ENCODE data around the gene ILDR1. TPM values are rescaled to one million over a fixed set of nuclear protein-coding genes. Genes with fewer than 3 reads are reported as not detected.

ILDR1 gene
- total and polyA plus RNA-seq, 9 donors, result 0.48 to 3.0 (median 0.80) TPM; not detected in 3

DNA sequence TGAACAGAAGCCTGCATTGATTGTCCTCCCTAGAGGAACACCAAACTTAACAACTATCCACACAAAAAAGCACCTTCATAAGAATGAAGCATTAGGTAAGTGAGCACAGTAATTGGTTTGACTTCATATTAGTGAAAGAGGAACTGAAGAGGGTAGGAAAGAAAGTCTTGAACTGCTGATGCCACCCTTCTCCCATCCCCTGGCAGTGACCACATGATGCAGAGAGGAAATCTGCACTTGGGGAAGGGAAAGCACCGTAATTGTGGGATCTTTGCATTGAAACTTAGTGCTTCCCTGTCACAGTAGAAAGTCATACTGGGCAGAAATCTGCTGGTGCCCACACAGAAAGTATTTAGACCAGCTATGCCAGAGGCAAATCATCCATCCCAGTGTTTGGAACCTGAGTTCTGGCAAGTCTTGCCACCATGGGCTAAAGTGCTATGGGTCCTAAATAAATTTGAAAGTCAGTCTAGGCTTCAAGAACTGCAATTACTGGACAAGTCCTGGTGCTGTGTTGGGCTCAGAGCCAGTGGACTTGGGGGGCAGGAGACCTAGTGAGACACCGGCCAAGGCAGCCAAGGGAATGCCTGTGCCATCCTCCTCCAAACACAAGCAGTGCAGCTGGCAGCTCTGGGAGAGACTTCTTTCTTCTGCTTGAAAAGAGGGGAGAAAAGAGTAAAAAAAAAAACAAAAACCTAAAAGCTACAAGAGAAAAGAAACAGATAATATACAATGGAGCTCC, 64.2 kb downstream of the ILDR1 start:
- no peaks in the 10 kb centered on the region for H3K9me3 ChIP-seq
- H3K27me3 ChIP-seq, result no peaks in the 10 kb centered on the region
- 90 to 93% (median 92%) methylated on average over 2 of the region's 2 CpGs for WGBS, 3 donors
- intact Hi-C loops (cut with DNase I), result no loop called here
- H3K4me1 ChIP-seq (ENCODE audit: insufficient read depth), result no peaks in the 10 kb centered on the region
- H3K4me3 ChIP-seq, result no peak overlapping the region
- no peaks in the 10 kb centered on the region for H3K36me3 ChIP-seq
- no peak for DNase-seq
- no peak overlapping the region for H3K27ac ChIP-seq
- TF ChIP-seq POLR2A (IDR thresholded peaks at IDR 0.05), result no peak
- TF ChIP-seq EP300 (IDR thresholded peaks at IDR 0.05), result no peak
- TF ChIP-seq CTCF (IDR thresholded peaks at IDR 0.05), result no peak

- no peaks in the 10 kb centered on the region for H3K4me1 ChIP-seq (ENCODE audit: insufficient read depth)
Measured at GRCh38 chr3:121956363-121956762, 65.7 kb downstream of the ILDR1 start.

DNA sequence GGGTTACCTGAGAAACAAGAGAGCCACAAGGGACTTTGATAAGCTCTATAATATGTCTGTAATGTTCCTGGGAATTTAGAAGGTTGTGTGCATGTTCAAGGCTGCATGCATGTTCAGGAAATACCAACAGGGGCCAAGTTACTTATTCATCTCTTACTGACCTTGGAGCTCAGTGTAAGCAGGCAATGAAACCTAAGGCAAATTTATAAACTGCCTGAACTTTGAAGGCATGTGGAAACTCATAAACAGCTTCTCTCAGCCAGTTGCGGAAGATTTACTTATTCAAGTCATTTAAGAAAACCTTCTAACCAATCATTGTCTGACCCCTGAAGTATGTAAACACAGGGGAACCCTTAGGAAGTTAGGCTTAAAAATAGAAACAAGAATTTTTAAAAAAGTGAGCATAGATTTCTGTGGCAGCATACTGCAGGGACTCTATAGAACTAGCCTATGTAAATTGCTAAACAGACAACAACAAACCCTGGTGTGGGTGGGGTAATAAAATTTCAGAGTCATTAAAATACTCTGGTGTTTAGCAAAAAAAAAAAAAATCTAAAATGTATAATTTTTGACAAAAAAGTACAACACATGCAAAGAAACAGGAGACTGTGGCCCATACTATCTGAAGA, 70.6 kb downstream of the ILDR1 start:
- no peaks in the 10 kb centered on the region for H3K9me3 ChIP-seq
- intact Hi-C loops (cut with DNase I), result no loop called here
- H3K4me3 ChIP-seq, result no peak overlapping the region
- no peaks in the 10 kb centered on the region for H3K36me3 ChIP-seq
- WGBS, 3 donors, result 0 to 18% (median 15%) methylated on average over 1 of the region's 1 CpG
- no peaks in the 10 kb centered on the region for H3K27me3 ChIP-seq
- no peak for DNase-seq
- no peak overlapping the region for H3K27ac ChIP-seq
- TF ChIP-seq CTCF (IDR thresholded peaks at IDR 0.05) (no peak), POLR2A (IDR thresholded peaks at IDR 0.05) (no peak), EP300 (IDR thresholded peaks at IDR 0.05) (no peak)
- H3K4me1 ChIP-seq (ENCODE audit: insufficient read depth), result no peaks in the 10 kb centered on the region

More at GRCh38 chr3:121956363-121956762, 65.7 kb downstream of the ILDR1 start:
- TF ChIP-seq EP300 (IDR thresholded peaks at IDR 0.05) (no peak), CTCF (IDR thresholded peaks at IDR 0.05) (no peak), POLR2A (IDR thresholded peaks at IDR 0.05) (no peak)
- no peak overlapping the region for H3K4me3 ChIP-seq
- 71 to 80% (median 71%) methylated on average over 3 of the region's 3 CpGs for whole genome bisulfite sequencing, 3 donors
- H3K27ac ChIP-seq, result no peak overlapping the region
- no peaks in the 10 kb centered on the region for H3K9me3 ChIP-seq
- no peak for DNase-seq
- intact Hi-C loops (cut with DNase I), result no loop called here
- no peaks in the 10 kb centered on the region for H3K36me3 ChIP-seq
- H3K27me3 ChIP-seq, result no peaks in the 10 kb centered on the region

GRCh38 chr3:121948641-121949040, 73.4 kb downstream of the ILDR1 start:
- TF ChIP-seq EP300 (IDR thresholded peaks at IDR 0.05) (no peak), POLR2A (IDR thresholded peaks at IDR 0.05) (no peak), CTCF (IDR thresholded peaks at IDR 0.05) (no peak)
- intact Hi-C loops (cut with DNase I), result no loop called here
- Histone ChIP-seq H3K27ac (no peak overlapping the region), H3K9me3 (no peaks in the 10 kb centered on the region), H3K4me1 (ENCODE audit: insufficient read depth) (no peaks in the 10 kb centered on the region), H3K4me3 (no peak overlapping the region), H3K36me3 (no peaks in the 10 kb centered on the region), H3K27me3 (no peaks in the 10 kb centered on the region)
- 89 to 97% (median 91%) methylated on average over 1 of the region's 1 CpG for WGBS, 3 donors
- no peak for DNase-seq
